A549 (cell line): ENCODE data around the gene ELFN1. TPM values are rescaled to one million over a fixed set of nuclear protein-coding genes. Genes with fewer than 3 reads are reported as not detected.

Source experiments
- ATAC-seq, 2 experiments: fragments of 200-7000 bp in 1 of 2; fragments of >200 bp in 1 of 2; cut with Nextera tagmentation in 1 of 2; cut with Tn5 transposase in 1 of 2; 3 replicates each; pipeline versions ENCODE4 v1.8.0 to v1.9.1; 2018 to 2020; ENCODE audit warnings: mild to moderate bottlenecking in 1 of 2, moderate library complexity in 1 of 2
- CTCF ChIA-PET: fragments of 300-600 bp; sonication (Branson Sonifier 250); formaldehyde crosslinking; extraction: SDS; loops from one replicate; lab custom pipeline; 2021; ENCODE audit warnings: antibody characterized with exemption, inconsistent platforms; lab: Yijun Ruan, JAX
- POLR2A ChIA-PET: fragments of 350-600 bp; formaldehyde crosslinking; extraction: SDS; loops from one replicate; lab custom pipeline; 2021; ENCODE audit warnings: antibody characterized with exemption, inconsistent platforms; lab: Yijun Ruan, JAX
- DNase-seq, 2 experiments: peaks; one replicate each; pipeline versions ENCODE4 v3.0.0 to v3.0.0-alpha.2; 2011 to 2016; ENCODE audit warnings: low read depth in 1 of 2, low spot score in 1 of 2
- FAIRE-seq: peaks from 2 replicates; lab custom pipeline; 2011; peaks lifted over from hg19 to GRCh38; lab: Jason Lieb, UNC
- H3K27ac ChIP-seq, 2 experiments: fragments of >200 bp; sonication (Bioruptor Twin); formaldehyde crosslinking; 3 replicates each; pipeline ENCODE4 v1.5.1; 2016 to 2017
- H3K4me1 ChIP-seq: fragments of >200 bp; sonication (Bioruptor Twin); formaldehyde crosslinking; 3 replicates; pipeline ENCODE4 v1.6.1; 2016
- H3K4me2 ChIP-seq: fragments of >200 bp; sonication (Bioruptor Twin); formaldehyde crosslinking; 3 replicates; pipeline ENCODE4 v1.6.1; 2016
- H3K4me3 ChIP-seq: fragments of >200 bp; sonication (Bioruptor Twin); formaldehyde crosslinking; 3 replicates; pipeline ENCODE4 v1.5.1; 2016
- H3K9me3 ChIP-seq: fragments of >200 bp; sonication (Bioruptor Twin); formaldehyde crosslinking; 3 replicates; pipeline ENCODE4 v1.6.1; 2016
- CTCF ChIP-seq: fragments of >200 bp; sonication (Bioruptor Twin); formaldehyde crosslinking; IDR thresholded peaks from 3 replicates; pipeline ENCODE4 v1.5.1; 2016
- EHMT2 ChIP-seq: fragments of 200-600 bp; sonication (generic); IDR thresholded peaks from 2 replicates; pipeline ENCODE4 v1.6.1; 2016; ENCODE audit warnings: antibody characterized with exemption, low read depth, mild to moderate bottlenecking, moderate library complexity
- ESRRA ChIP-seq: fragments of 150-350 bp; IDR thresholded peaks from 2 replicates; pipeline ENCODE4 v1.6.1; 2014; ENCODE audit warnings: mild to moderate bottlenecking, low read length, borderline replicate concordance
- FOSL2 ChIP-seq, 2 experiments: fragments of 450-650 bp in 1 of 2; fragments of >200 bp in 1 of 2; sonication (Bioruptor Twin) in 1 of 2; formaldehyde crosslinking; IDR thresholded peaks; 2 replicates each; pipeline versions ENCODE4 v1.5.0 to v1.6.1; 2016 to 2020; ENCODE audit warnings: mild to moderate bottlenecking in 1 of 2, moderate library complexity in 1 of 2
- GATA3 ChIP-seq: IDR thresholded peaks from 2 replicates; pipeline ENCODE4 v1.6.1; 2012; ENCODE audit warnings: borderline replicate concordance
- HDAC2 ChIP-seq: fragments of 200-600 bp; sonication (generic); IDR thresholded peaks from 2 replicates; pipeline ENCODE4 v1.6.1; 2016
- HOXA7 ChIP-seq: fragments of 250-450 bp; sonication (Bioruptor Pico); IDR thresholded peaks from 2 replicates; pipeline ENCODE4 v1.5.0; 2020; ENCODE audit warnings: mild to moderate bottlenecking, moderate library complexity
- JUN ChIP-seq, 2 experiments: fragments of >200 bp; sonication (Bioruptor Twin); formaldehyde crosslinking; IDR thresholded peaks; 2 replicates in 1 of 2; 3 replicates in 1 of 2; pipeline ENCODE4 v1.6.1; 2016 to 2017
- KDM1A ChIP-seq: fragments of 200-600 bp; sonication (generic); IDR thresholded peaks from 2 replicates; pipeline ENCODE4 v1.6.1; 2016; ENCODE audit warnings: low read depth, mild to moderate bottlenecking
- NPAS2 ChIP-seq: fragments of 250-450 bp; sonication (Bioruptor Pico); IDR thresholded peaks from 2 replicates; pipeline ENCODE4 v1.8.0; 2022; ENCODE audit warnings: mild to moderate bottlenecking, moderate library complexity, borderline replicate concordance
- NR3C1 ChIP-seq: fragments of >200 bp; sonication (Bioruptor Twin); formaldehyde crosslinking; IDR thresholded peaks from 3 replicates; pipeline ENCODE4 v1.6.1; 2017
- PHF8 ChIP-seq: fragments of 200-600 bp; sonication (generic); IDR thresholded peaks from 2 replicates; pipeline ENCODE4 v1.6.1; 2016; ENCODE audit warnings: low read depth, mild to moderate bottlenecking, antibody characterized with exemption, moderate library complexity, borderline replicate concordance
- RAD21 ChIP-seq, 2 experiments: fragments of >200 bp in 1 of 2; sonication (Bioruptor Twin) in 1 of 2; formaldehyde crosslinking in 1 of 2; IDR thresholded peaks in 1 of 2; conservative IDR thresholded peaks in 1 of 2; 2 replicates in 1 of 2; 3 replicates in 1 of 2; pipeline ENCODE4 v1.6.1; 2012 to 2018; ENCODE audit warnings: inconsistent platforms in 1 of 2
- REST ChIP-seq: fragments of 200-600 bp; sonication (generic); IDR thresholded peaks from 2 replicates; pipeline ENCODE4 v1.6.1; 2016; ENCODE audit warnings: antibody characterized with exemption, mild to moderate bottlenecking, moderate library complexity
- ZFP36 ChIP-seq: fragments of 450-650 bp; IDR thresholded peaks from 2 replicates; pipeline ENCODE4 v1.6.1; 2014; ENCODE audit warnings: borderline replicate concordance; ENCODE audit not compliant: partially characterized antibody
- ZSCAN20 ChIP-seq: fragments of 250-450 bp; sonication (Bioruptor Pico); IDR thresholded peaks from 2 replicates; pipeline ENCODE4 v1.8.0; 2022; ENCODE audit warnings: mild to moderate bottlenecking, moderate library complexity
- WGBS: methylation state at CpG from one replicate; pipeline ENCODE4 v1.1.6; 2017; ENCODE audit errors: missing lambda C conversion rate; 5-methylcytosine and 5-hydroxymethylcytosine counted together
- polyA plus RNA-seq, 4 experiments: library from polyadenylated mRNA; depleted of rRNA in 3 of 4; stranded (reverse); fragments of >200 nt; fragmentation: RNase III in 1 of 4; extraction: RNeasy Plus Mini Kit Qiagen cat#74134 plus additional on column Dnase treatment in 1 of 4; gene quantifications; 2 replicates in 3 of 4; 3 replicates in 1 of 4; pipeline ENCODE4 v1.2.3, GENCODE V29; 2011 to 2017
- TF ChIP-seq, protein P1 (sequence below): fragments of >200 bp; sonication (Bioruptor Twin); formaldehyde crosslinking; IDR thresholded peaks from 2 replicates; pipeline ENCODE4 v1.6.1; 2016
- TF ChIP-seq, protein P2 (sequence below): fragments of 250-450 bp; sonication (Bioruptor Pico); IDR thresholded peaks from 2 replicates; pipeline ENCODE4 v1.5.0; 2021; ENCODE audit warnings: mild to moderate bottlenecking, moderate library complexity, borderline replicate concordance
- TF ChIP-seq, protein P3 (sequence below): fragments of 150-350 bp; IDR thresholded peaks from 2 replicates; pipeline ENCODE4 v1.6.1; 2014; ENCODE audit warnings: low read depth, mild to moderate bottlenecking, low read length

Gene ELFN1
- polyA plus RNA-seq, 2 of the 4 experiments (the other 2 are of a cell fraction) = 0.08 to 0.10 TPM

- Histone ChIP-seq H3K9me3 (peaks cover 21% of the 10 kb centered on the region), H3K27ac (no peak overlapping the region), H3K4me1 (no peaks in the 10 kb centered on the region), H3K4me2 (no peak overlapping the region)
- no peak for ATAC-seq
- WGBS = 60% methylated on average over 10 of the region's 15 CpGs
- POLR2A ChIA-PET = interaction anchor here (0.7 kb wide), 1 partner anchor 509 kb away, joined by 6 read pairs; no protein-coding TSS in a partner anchor
- no peak for FAIRE-seq
- no peak for DNase-seq
- CTCF ChIA-PET = interaction anchor here (0.7 to 1.3 kb wide), 6 partner anchors 14 to 332 kb away, joined by 3 to 5 read pairs (median 4); no protein-coding TSS in a partner anchor
- TF ChIP-seq NR3C1 (no peak), REST (no peak), HDAC2 (no peak), PHF8 (no peak), ESRRA (no peak), NPAS2 (CRISPR knock-in tag) (no peak), GATA3 (no peak), FOSL2 (IDR thresholded peaks at IDR 0.05) (no peak), FOSL2 (CRISPR knock-in tag; IDR thresholded peaks at IDR 0.05) (no peak), ZFP36 (no peak), EHMT2 (no peak), JUN (IDR thresholded peaks at IDR 0.05) (no peak), ZSCAN20 (CRISPR knock-in tag) (no peak)
- TF ChIP-seq, protein P1, sequence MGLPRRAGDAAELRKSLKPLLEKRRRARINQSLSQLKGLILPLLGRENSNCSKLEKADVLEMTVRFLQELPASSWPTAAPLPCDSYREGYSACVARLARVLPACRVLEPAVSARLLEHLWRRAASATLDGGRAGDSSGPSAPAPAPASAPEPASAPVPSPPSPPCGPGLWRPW = no peak
- TF ChIP-seq, protein P2, sequence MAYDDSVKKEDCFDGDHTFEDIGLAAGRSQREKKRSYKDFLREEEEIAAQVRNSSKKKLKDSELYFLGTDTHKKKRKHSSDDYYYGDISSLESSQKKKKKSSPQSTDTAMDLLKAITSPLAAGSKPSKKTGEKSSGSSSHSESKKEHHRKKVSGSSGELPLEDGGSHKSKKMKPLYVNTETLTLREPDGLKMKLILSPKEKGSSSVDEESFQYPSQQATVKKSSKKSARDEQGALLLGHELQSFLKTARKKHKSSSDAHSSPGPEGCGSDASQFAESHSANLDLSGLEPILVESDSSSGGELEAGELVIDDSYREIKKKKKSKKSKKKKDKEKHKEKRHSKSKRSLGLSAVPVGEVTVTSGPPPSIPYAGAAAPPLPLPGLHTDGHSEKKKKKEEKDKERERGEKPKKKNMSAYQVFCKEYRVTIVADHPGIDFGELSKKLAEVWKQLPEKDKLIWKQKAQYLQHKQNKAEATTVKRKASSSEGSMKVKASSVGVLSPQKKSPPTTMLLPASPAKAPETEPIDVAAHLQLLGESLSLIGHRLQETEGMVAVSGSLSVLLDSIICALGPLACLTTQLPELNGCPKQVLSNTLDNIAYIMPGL (CRISPR knock-in tag) = no peak
- TF ChIP-seq, all 56 proteins: peak for 0
- no peak overlapping the region for H3K4me3 ChIP-seq
These were observed 30.4 kb upstream of the ELFN1 start for GRCh38 chr7:1639532-1640175.

- H3K4me2 ChIP-seq = no peak overlapping the region
- 29% methylated on average over 13 of the region's 21 CpGs for WGBS
- H3K27ac ChIP-seq = no peak overlapping the region
- ChIA-PET CTCF (interaction anchor here (0.7 to 1.4 kb wide), 9 partner anchors 10 to 333 kb away, joined by 3 to 6 read pairs (median 4); no protein-coding TSS in a partner anchor), POLR2A (interaction anchor here (0.7 kb wide), 1 partner anchor 508 kb away, joined by 6 read pairs; no protein-coding TSS in a partner anchor)
- FAIRE-seq (no peak), ATAC-seq (peak; percentile 65 to 79; a peak in 5 of 6 replicates), DNase-seq (peak in 1 of 2 experiments; percentile 38)
- no peaks in the 10 kb centered on the region for H3K4me1 ChIP-seq
- H3K4me3 ChIP-seq = no peak overlapping the region
- peaks cover 20% of the 10 kb centered on the region for H3K9me3 ChIP-seq
- TF ChIP-seq RAD21 (conservative IDR thresholded peaks at IDR 0.05 in 1 of 2, IDR thresholded peaks at IDR 0.05 in 1 of 2) (peak in 1 of 2 experiments; percentile 35; a peak in 2 of 5 replicates), HOXA7 (CRISPR knock-in tag) (no peak), CTCF (peak; percentile 41), KDM1A (no peak), GATA3 (no peak)
- TF ChIP-seq, protein P3, sequence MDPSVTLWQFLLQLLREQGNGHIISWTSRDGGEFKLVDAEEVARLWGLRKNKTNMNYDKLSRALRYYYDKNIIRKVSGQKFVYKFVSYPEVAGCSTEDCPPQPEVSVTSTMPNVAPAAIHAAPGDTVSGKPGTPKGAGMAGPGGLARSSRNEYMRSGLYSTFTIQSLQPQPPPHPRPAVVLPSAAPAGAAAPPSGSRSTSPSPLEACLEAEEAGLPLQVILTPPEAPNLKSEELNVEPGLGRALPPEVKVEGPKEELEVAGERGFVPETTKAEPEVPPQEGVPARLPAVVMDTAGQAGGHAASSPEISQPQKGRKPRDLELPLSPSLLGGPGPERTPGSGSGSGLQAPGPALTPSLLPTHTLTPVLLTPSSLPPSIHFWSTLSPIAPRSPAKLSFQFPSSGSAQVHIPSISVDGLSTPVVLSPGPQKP = no peak
These were observed 29.5 kb upstream of the ELFN1 start for GRCh38 chr7:1640376-1641172.
